Neural cell (in vitro differentiated cells): ENCODE data around the gene OCSTAMP. TPM values are rescaled to one million over a fixed set of nuclear protein-coding genes. Genes with fewer than 3 reads are reported as not detected.

Experiments used
- H2AFZ ChIP-seq: fragments of 200-600, 300-800 bp; sonication (generic), shearing (Covaris generic); 2 replicates; pipeline ENCODE4 v1.6.0; 2014; ENCODE audit warnings: low read depth, mild to moderate bottlenecking, antibody characterized with exemption, low read length, moderate library complexity
- H3F3A ChIP-seq: fragments of 200-600 bp; shearing (Covaris generic); 2 replicates; pipeline ENCODE4 v1.6.1; 2016; ENCODE audit warnings: mild to moderate bottlenecking, moderate library complexity, mixed read lengths, antibody characterized with exemption, low read length; ENCODE audit not compliant: insufficient read depth, poor library complexity, severe bottlenecking
- H3K27ac ChIP-seq: fragments of 200-600, 300-800 bp; sonication (generic), shearing (Covaris generic); 2 replicates; pipeline ENCODE4 v1.5.1; 2014; ENCODE audit warnings: mild to moderate bottlenecking, low read length, moderate library complexity
- H3K27me3 ChIP-seq: fragments of 300-800, 200-600 bp; sonication (generic), shearing (Covaris generic); 2 replicates; pipeline ENCODE4 v1.6.0; 2014; ENCODE audit warnings: mild to moderate bottlenecking, low read depth, low read length, moderate library complexity; ENCODE audit not compliant: insufficient read depth
- H3K36me3 ChIP-seq: fragments of 300-800, 200-600 bp; sonication (generic), shearing (Covaris generic); 2 replicates; pipeline ENCODE4 v1.5.1; 2014; ENCODE audit warnings: mild to moderate bottlenecking, antibody characterized with exemption, low read length, moderate library complexity; ENCODE audit not compliant: insufficient read depth
- H3K4me2 ChIP-seq: fragments of 300-800, 200-600 bp; sonication (generic), shearing (Covaris generic); 2 replicates; pipeline ENCODE4 v1.6.0; 2014; ENCODE audit warnings: mild to moderate bottlenecking, low read length
- H3K4me3 ChIP-seq: fragments of 300-800, 200-600 bp; sonication (generic), shearing (Covaris generic); 2 replicates; pipeline ENCODE4 v1.5.1; 2014; ENCODE audit warnings: mild to moderate bottlenecking, low read length, moderate library complexity
- H3K79me2 ChIP-seq: fragments of 200-600 bp; shearing (Covaris generic); replicated peaks from 2 replicates; pipeline ENCODE4 v1.6.0; 2014; ENCODE audit warnings: mild to moderate bottlenecking, low read length, moderate library complexity; ENCODE audit not compliant: insufficient read depth
- H3K9ac ChIP-seq: fragments of 300-800, 200-600 bp; sonication (generic), shearing (Covaris generic); 2 replicates; pipeline ENCODE4 v1.6.1; 2016; ENCODE audit warnings: mild to moderate bottlenecking, low read length, mixed read lengths
- H3K9me2 ChIP-seq: fragments of 200-600 bp; shearing (Covaris generic); 2 replicates; pipeline ENCODE4 v1.6.1; 2016; ENCODE audit warnings: mild to moderate bottlenecking, low read length, mixed read lengths; ENCODE audit not compliant: insufficient read depth
- H3K9me3 ChIP-seq: fragments of 200-600, 300-800 bp; sonication (generic), shearing (Covaris generic); 2 replicates; pipeline ENCODE4 v1.6.1; 2016; ENCODE audit warnings: mild to moderate bottlenecking, mixed run types, low read length, moderate library complexity, mixed read lengths
- H4K20me1 ChIP-seq: fragments of 200-600 bp; shearing (Covaris generic); 2 replicates; pipeline ENCODE4 v1.6.1; 2016; ENCODE audit warnings: mild to moderate bottlenecking, mixed run types; ENCODE audit not compliant: insufficient read depth
- EP300 ChIP-seq: fragments of 450-650 bp; conservative IDR thresholded peaks from 2 replicates; pipeline ENCODE4 v1.6.1; 2014; ENCODE audit warnings: antibody characterized with exemption, mild to moderate bottlenecking, moderate library complexity; ENCODE audit not compliant: poor library complexity, severe bottlenecking
- EZH2 ChIP-seq: fragments of 200-600, 300-800 bp; shearing (Covaris generic), sonication (generic); IDR thresholded peaks from 2 replicates; pipeline ENCODE4 v1.6.1; 2014; ENCODE audit warnings: antibody characterized with exemption, low read length, borderline replicate concordance, mild to moderate bottlenecking; ENCODE audit not compliant: insufficient read depth, poor library complexity, severe bottlenecking
- MXI1 ChIP-seq: fragments of 450-650 bp; conservative IDR thresholded peaks from 2 replicates; pipeline ENCODE4 v1.6.1; 2014; ENCODE audit warnings: antibody characterized with exemption, mild to moderate bottlenecking; ENCODE audit not compliant: poor library complexity, severe bottlenecking
- POLR2AphosphoS5 ChIP-seq: IDR thresholded peaks from 2 replicates; pipeline ENCODE4 v1.6.1; 2012
- RAD21 ChIP-seq: fragments of 450-650 bp; conservative IDR thresholded peaks from 2 replicates; pipeline ENCODE4 v1.6.1; 2014; ENCODE audit warnings: antibody characterized with exemption, mild to moderate bottlenecking, moderate library complexity
- SMC3 ChIP-seq: fragments of 450-650 bp; conservative IDR thresholded peaks from 2 replicates; pipeline ENCODE4 v1.6.1; 2014; ENCODE audit warnings: antibody characterized with exemption, mild to moderate bottlenecking, moderate library complexity; ENCODE audit not compliant: poor library complexity
- TAF1 ChIP-seq: IDR thresholded peaks from 2 replicates; pipeline ENCODE4 v1.6.1; 2012; ENCODE audit warnings: low read depth
- polyA plus RNA-seq: library from polyadenylated mRNA; depleted of rRNA; stranded (reverse); fragments of >200 nt; gene quantifications from 2 replicates; pipeline ENCODE4 v1.2.3, GENCODE V29; 2014
- TF ChIP-seq, protein P1 (sequence below): IDR thresholded peaks from 2 replicates; pipeline ENCODE4 v1.6.1; 2012; ENCODE audit warnings: borderline replicate concordance
- TF ChIP-seq, protein P2 (sequence below): fragments of 450-650 bp; IDR thresholded peaks from 2 replicates; pipeline ENCODE4 v1.5.1; 2014; ENCODE audit warnings: antibody characterized with exemption, mild to moderate bottlenecking, moderate library complexity; ENCODE audit not compliant: poor library complexity, severe bottlenecking

The OCSTAMP gene
- polyA plus RNA-seq, 1 donor from 2014 or later: not detected

DNA sequence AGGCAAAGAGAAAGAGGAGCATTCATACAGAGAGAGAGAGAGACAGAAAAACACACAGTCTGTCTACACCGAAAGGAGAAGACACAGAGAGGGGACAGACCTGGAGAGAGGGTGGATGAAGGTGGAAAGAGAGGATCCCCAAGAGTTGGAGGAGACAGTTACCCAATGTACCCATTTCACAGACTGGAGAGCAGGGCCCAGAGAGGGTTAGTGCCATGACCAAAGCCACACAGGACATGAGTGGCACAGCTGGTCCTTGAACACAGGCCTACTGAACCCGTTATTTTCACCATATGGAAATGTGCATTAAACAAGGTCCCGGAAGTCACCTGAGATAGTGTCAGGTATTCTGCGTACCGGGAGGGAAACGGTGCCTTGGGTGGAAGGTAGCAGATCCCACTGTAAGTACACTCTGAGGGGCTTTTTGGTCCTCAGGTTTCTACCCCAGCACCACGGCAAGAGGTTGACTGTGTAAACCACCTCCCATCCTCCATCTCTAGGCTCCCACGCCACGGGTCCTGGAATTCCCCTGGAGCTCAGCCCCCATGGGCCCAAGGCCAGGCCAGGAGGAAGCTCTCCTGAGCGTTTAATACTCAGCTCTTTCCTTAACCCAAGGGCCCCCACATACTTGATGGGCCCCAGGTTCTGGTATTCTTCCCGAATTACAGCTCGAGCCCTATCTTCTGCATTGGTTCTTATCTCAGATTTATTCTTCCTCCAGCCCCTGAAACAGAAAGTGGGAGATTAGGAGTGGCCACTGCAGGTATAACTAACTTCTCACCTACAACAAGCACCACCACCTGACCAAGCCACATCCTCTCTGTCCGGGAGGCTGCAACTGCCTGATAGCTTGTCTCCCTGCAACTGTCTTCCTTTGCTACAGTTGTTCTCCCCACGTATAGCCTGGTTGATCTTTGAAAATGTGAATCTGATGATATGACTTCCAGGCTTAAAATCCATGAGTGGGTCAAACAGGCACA is 38.4 kb upstream of the OCSTAMP start:
- no peaks in the 10 kb centered on the region for H3K27me3 ChIP-seq
- H3K9ac ChIP-seq: no peak overlapping the region
- H3K79me2 ChIP-seq: no peaks in the 10 kb centered on the region
- no peaks in the 10 kb centered on the region for H4K20me1 ChIP-seq
- no peaks in the 10 kb centered on the region for H3K9me2 ChIP-seq
- no peak overlapping the region for H3K4me2 ChIP-seq
- TF ChIP-seq EP300 (no peak), SMC3 (no peak), EZH2 (no peak), POLR2AphosphoS5 (no peak), RAD21 (no peak), MXI1 (no peak), TAF1 (no peak)
- TF ChIP-seq, protein P1, sequence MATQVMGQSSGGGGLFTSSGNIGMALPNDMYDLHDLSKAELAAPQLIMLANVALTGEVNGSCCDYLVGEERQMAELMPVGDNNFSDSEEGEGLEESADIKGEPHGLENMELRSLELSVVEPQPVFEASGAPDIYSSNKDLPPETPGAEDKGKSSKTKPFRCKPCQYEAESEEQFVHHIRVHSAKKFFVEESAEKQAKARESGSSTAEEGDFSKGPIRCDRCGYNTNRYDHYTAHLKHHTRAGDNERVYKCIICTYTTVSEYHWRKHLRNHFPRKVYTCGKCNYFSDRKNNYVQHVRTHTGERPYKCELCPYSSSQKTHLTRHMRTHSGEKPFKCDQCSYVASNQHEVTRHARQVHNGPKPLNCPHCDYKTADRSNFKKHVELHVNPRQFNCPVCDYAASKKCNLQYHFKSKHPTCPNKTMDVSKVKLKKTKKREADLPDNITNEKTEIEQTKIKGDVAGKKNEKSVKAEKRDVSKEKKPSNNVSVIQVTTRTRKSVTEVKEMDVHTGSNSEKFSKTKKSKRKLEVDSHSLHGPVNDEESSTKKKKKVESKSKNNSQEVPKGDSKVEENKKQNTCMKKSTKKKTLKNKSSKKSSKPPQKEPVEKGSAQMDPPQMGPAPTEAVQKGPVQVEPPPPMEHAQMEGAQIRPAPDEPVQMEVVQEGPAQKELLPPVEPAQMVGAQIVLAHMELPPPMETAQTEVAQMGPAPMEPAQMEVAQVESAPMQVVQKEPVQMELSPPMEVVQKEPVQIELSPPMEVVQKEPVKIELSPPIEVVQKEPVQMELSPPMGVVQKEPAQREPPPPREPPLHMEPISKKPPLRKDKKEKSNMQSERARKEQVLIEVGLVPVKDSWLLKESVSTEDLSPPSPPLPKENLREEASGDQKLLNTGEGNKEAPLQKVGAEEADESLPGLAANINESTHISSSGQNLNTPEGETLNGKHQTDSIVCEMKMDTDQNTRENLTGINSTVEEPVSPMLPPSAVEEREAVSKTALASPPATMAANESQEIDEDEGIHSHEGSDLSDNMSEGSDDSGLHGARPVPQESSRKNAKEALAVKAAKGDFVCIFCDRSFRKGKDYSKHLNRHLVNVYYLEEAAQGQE: no peak
- TF ChIP-seq, protein P2, sequence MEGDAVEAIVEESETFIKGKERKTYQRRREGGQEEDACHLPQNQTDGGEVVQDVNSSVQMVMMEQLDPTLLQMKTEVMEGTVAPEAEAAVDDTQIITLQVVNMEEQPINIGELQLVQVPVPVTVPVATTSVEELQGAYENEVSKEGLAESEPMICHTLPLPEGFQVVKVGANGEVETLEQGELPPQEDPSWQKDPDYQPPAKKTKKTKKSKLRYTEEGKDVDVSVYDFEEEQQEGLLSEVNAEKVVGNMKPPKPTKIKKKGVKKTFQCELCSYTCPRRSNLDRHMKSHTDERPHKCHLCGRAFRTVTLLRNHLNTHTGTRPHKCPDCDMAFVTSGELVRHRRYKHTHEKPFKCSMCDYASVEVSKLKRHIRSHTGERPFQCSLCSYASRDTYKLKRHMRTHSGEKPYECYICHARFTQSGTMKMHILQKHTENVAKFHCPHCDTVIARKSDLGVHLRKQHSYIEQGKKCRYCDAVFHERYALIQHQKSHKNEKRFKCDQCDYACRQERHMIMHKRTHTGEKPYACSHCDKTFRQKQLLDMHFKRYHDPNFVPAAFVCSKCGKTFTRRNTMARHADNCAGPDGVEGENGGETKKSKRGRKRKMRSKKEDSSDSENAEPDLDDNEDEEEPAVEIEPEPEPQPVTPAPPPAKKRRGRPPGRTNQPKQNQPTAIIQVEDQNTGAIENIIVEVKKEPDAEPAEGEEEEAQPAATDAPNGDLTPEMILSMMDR: no peak
- H3K27ac ChIP-seq: no peak overlapping the region
- H3F3A ChIP-seq: no peaks in the 10 kb centered on the region
- H3K9me3 ChIP-seq: no peaks in the 10 kb centered on the region
- no peak overlapping the region for H3K4me3 ChIP-seq
- H2AFZ ChIP-seq: no peak overlapping the region
- H3K36me3 ChIP-seq: no peaks in the 10 kb centered on the region

DNA sequence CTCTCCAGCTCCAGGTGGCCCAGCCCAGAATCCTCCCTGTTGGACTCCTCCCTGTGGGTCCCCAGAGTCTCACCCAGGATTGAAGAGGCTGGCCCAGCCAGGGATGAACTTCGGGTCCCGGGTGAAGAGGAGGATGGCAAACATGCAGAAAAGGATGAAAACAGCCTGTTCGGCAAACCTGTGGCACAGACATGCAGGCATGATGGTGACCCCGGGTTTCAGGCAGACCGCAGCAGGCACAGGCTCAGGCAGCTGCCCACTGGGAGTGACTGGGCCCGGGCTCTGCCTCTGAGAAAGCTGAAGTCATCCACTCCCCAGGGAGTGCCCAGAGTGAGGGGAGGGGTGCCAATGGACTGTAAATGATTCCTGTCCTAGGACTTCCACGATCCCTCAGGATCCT is 37.5 kb upstream of the OCSTAMP start:
- H3K9me3 ChIP-seq: no peaks in the 10 kb centered on the region
- no peak overlapping the region for H3K4me2 ChIP-seq
- no peak overlapping the region for H3K4me3 ChIP-seq
- H4K20me1 ChIP-seq: no peaks in the 10 kb centered on the region
- H3K27me3 ChIP-seq: no peaks in the 10 kb centered on the region
- H3F3A ChIP-seq: no peaks in the 10 kb centered on the region
- no peak overlapping the region for H3K27ac ChIP-seq
- TF ChIP-seq SMC3 (no peak), MXI1 (no peak), EZH2 (no peak), EP300 (no peak), RAD21 (no peak), TAF1 (no peak), POLR2AphosphoS5 (no peak)
- TF ChIP-seq, protein P2: no peak
- TF ChIP-seq, protein P1: no peak
- no peaks in the 10 kb centered on the region for H3K79me2 ChIP-seq
- H2AFZ ChIP-seq: no peak overlapping the region
- H3K9ac ChIP-seq: no peak overlapping the region
- H3K9me2 ChIP-seq: no peaks in the 10 kb centered on the region
- H3K36me3 ChIP-seq: no peaks in the 10 kb centered on the region
